ENCODE data around the gene VTI1A.

DNA sequence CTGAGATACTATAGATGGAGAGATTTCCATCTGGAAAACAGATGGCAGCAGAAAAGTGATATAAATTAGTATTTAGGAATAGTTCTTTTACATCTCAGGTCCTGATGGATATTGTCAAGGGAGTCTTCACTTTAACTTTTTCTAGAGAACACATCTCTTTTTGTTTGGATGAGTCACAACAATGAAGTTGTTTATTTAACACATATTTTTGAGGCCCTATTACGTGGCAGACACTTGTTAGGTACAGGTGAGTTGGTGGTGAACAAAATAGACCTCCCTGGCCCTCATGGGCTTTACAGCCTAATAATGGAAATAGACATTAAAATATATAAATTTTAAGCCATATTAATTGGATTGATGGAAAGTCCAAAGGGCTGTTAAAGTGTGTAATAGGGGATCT is 168.3 kb downstream of the VTI1A start:
- TF ChIP-seq JUND (IDR thresholded peaks at IDR 0.05) (no peak), MAX (IDR thresholded peaks at IDR 0.05) (no peak), YY1 (IDR thresholded peaks at IDR 0.05) (no peak), RAD21 (IDR thresholded peaks at IDR 0.05) (no peak), TAF1 (conservative IDR thresholded peaks at IDR 0.05) (no peak)
- TF ChIP-seq, protein P1, sequence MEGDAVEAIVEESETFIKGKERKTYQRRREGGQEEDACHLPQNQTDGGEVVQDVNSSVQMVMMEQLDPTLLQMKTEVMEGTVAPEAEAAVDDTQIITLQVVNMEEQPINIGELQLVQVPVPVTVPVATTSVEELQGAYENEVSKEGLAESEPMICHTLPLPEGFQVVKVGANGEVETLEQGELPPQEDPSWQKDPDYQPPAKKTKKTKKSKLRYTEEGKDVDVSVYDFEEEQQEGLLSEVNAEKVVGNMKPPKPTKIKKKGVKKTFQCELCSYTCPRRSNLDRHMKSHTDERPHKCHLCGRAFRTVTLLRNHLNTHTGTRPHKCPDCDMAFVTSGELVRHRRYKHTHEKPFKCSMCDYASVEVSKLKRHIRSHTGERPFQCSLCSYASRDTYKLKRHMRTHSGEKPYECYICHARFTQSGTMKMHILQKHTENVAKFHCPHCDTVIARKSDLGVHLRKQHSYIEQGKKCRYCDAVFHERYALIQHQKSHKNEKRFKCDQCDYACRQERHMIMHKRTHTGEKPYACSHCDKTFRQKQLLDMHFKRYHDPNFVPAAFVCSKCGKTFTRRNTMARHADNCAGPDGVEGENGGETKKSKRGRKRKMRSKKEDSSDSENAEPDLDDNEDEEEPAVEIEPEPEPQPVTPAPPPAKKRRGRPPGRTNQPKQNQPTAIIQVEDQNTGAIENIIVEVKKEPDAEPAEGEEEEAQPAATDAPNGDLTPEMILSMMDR (IDR thresholded peaks at IDR 0.05; ENCODE audit: low read depth, low read length, missing input control): no peak
- TF ChIP-seq, protein P2, sequence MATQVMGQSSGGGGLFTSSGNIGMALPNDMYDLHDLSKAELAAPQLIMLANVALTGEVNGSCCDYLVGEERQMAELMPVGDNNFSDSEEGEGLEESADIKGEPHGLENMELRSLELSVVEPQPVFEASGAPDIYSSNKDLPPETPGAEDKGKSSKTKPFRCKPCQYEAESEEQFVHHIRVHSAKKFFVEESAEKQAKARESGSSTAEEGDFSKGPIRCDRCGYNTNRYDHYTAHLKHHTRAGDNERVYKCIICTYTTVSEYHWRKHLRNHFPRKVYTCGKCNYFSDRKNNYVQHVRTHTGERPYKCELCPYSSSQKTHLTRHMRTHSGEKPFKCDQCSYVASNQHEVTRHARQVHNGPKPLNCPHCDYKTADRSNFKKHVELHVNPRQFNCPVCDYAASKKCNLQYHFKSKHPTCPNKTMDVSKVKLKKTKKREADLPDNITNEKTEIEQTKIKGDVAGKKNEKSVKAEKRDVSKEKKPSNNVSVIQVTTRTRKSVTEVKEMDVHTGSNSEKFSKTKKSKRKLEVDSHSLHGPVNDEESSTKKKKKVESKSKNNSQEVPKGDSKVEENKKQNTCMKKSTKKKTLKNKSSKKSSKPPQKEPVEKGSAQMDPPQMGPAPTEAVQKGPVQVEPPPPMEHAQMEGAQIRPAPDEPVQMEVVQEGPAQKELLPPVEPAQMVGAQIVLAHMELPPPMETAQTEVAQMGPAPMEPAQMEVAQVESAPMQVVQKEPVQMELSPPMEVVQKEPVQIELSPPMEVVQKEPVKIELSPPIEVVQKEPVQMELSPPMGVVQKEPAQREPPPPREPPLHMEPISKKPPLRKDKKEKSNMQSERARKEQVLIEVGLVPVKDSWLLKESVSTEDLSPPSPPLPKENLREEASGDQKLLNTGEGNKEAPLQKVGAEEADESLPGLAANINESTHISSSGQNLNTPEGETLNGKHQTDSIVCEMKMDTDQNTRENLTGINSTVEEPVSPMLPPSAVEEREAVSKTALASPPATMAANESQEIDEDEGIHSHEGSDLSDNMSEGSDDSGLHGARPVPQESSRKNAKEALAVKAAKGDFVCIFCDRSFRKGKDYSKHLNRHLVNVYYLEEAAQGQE (IDR thresholded peaks at IDR 0.05): no peak

Data from liver (tissue), 3 donors.